Endothelial cell (in vitro differentiated cells): ENCODE measurements around the gene SPTY2D1. TPM values are rescaled to one million over a fixed set of nuclear protein-coding genes. Genes with fewer than 3 reads are reported as not detected.
A peak's percentile ranks its signal among the peaks of the same experiment; 100 is the strongest.
"Not testable (repeated sequence)": the region's sequence is repeated elsewhere in the genome, so short reads cannot be mapped to it uniquely, and the experiment has no call there.

Source experiments
- DNase-seq: peaks from one replicate; pipeline ENCODE4 v3.0.0; 2021; ENCODE audit warnings: low spot score
- H3K27ac Mint-ChIP-seq: one replicate; pipeline ENCODE4 v1.8.0; 2021; ENCODE audit warnings: mixed read lengths, inconsistent platforms; ENCODE audit not compliant: unreplicated experiment
- H3K27me3 Mint-ChIP-seq: one replicate; pipeline ENCODE4 v1.8.0; 2021; ENCODE audit warnings: mild to moderate bottlenecking, moderate library complexity, mixed read lengths, inconsistent platforms; ENCODE audit not compliant: unreplicated experiment
- H3K36me3 Mint-ChIP-seq: one replicate; pipeline ENCODE4 v1.8.0; 2021; ENCODE audit warnings: mild to moderate bottlenecking, low read depth, mixed read lengths, inconsistent platforms; ENCODE audit not compliant: unreplicated experiment
- H3K4me1 Mint-ChIP-seq: one replicate; pipeline ENCODE4 v1.8.0; 2021; ENCODE audit warnings: mild to moderate bottlenecking, mixed read lengths, inconsistent platforms; ENCODE audit not compliant: unreplicated experiment
- H3K4me3 Mint-ChIP-seq: one replicate; pipeline ENCODE4 v1.8.0; 2021; ENCODE audit warnings: mild to moderate bottlenecking, mixed read lengths, inconsistent platforms; ENCODE audit not compliant: unreplicated experiment
- H3K9me3 Mint-ChIP-seq: one replicate; pipeline ENCODE4 v1.8.0; 2021; ENCODE audit warnings: mixed read lengths, inconsistent platforms; ENCODE audit not compliant: unreplicated experiment
- CTCF ChIP-seq: fragments of 200-600 bp; sonication (generic); IDR thresholded peaks from one replicate; pipeline ENCODE4 v1.5.0; 2021; ENCODE audit warnings: antibody characterized with exemption; ENCODE audit not compliant: unreplicated experiment
- long read RNA-seq: library from polyadenylated mRNA; unstranded; transcript quantifications from one replicate; pipeline ENCODE4 v2.0.0, GENCODE V29; 2020; ENCODE audit not compliant: unreplicated experiment
- total RNA-seq: library from RNA; stranded (reverse); fragmentation: NEBNext Ultra II Directional; extraction: Animal tissue kit (Norgen Biotek cat#: 25700); gene quantifications from one replicate; pipeline ENCODE4 v1.2.1, GENCODE V29; 2021; ENCODE audit not compliant: unreplicated experiment

SPTY2D1 gene
- 19.9 TPM for total RNA-seq
- long read RNA-seq, full-length matches to known transcripts: 1 of 1 reads
- long read RNA-seq, partial matches to known transcripts: 0 of 1 reads
- long read RNA-seq, other reads (novel, unspliced or antisense): 0 of 1 reads

- H3K36me3 Mint-ChIP-seq: no peaks in the 10 kb centered on the region
- H3K4me1 Mint-ChIP-seq: peaks cover 10% of the 10 kb centered on the region
- no peaks in the 10 kb centered on the region for H3K9me3 Mint-ChIP-seq
- DNase-seq: peak; percentile 97
- H3K4me3 Mint-ChIP-seq: peak within 1 kb of the TSS; percentile 100
- no peak for TF ChIP-seq CTCF
- H3K27ac Mint-ChIP-seq: peak within 1 kb of the TSS; percentile 100
- peaks cover 7% of the 10 kb centered on the region for H3K27me3 Mint-ChIP-seq
Measured at GRCh38 chr11:18634140-18635032, at the start of gene SPTY2D1. Gene SPTY2D1, minus strand, starts transcription at chr11:18634342. Its CDS starts 85 bp downstream, at chr11:18634257.

- no peak overlapping the region for H3K4me3 Mint-ChIP-seq
- DNase-seq: no peak
- no peaks in the 10 kb centered on the region for H3K36me3 Mint-ChIP-seq
- H3K27me3 Mint-ChIP-seq: no peaks in the 10 kb centered on the region
- H3K27ac Mint-ChIP-seq: no peak overlapping the region
- peaks cover 17% of the 10 kb centered on the region for H3K4me1 Mint-ChIP-seq
- no peak for TF ChIP-seq CTCF
- H3K9me3 Mint-ChIP-seq: no peaks in the 10 kb centered on the region
Measured at GRCh38 chr11:18682466-18682865, 48.3 kb upstream of the SPTY2D1 start.

- not testable (repeated sequence) for H3K27me3 Mint-ChIP-seq, H3K4me3 Mint-ChIP-seq, H3K27ac Mint-ChIP-seq, H3K36me3 Mint-ChIP-seq, H3K9me3 Mint-ChIP-seq, DNase-seq
- H3K4me1 Mint-ChIP-seq: peaks cover 17% of the 10 kb centered on the region
Measured at GRCh38 chr11:18681949-18682348, 47.8 kb upstream of the SPTY2D1 start.

GRCh38 chr11:18677560-18677959 lies 43.4 kb upstream of the SPTY2D1 start:
- Mint-ChIP-seq H3K4me1 (no peaks in the 10 kb centered on the region), H3K27me3 (no peaks in the 10 kb centered on the region), H3K27ac (no peak overlapping the region), H3K4me3 (no peak overlapping the region), H3K36me3 (no peaks in the 10 kb centered on the region), H3K9me3 (no peaks in the 10 kb centered on the region)
- no peak for DNase-seq
- no peak for TF ChIP-seq CTCF

- no peak for DNase-seq
Measured at GRCh38 chr11:18676803-18677202, 42.7 kb upstream of the SPTY2D1 start.

GRCh38 chr11:18672209-18672608 lies 38.1 kb upstream of the SPTY2D1 start:
- H3K36me3 Mint-ChIP-seq, H3K4me3 Mint-ChIP-seq, H3K4me1 Mint-ChIP-seq, H3K27me3 Mint-ChIP-seq, H3K27ac Mint-ChIP-seq, H3K9me3 Mint-ChIP-seq, DNase-seq: not testable (repeated sequence)

More at GRCh38 chr11:18676803-18677202, 42.7 kb upstream of the SPTY2D1 start:
- no peaks in the 10 kb centered on the region for H3K4me1 Mint-ChIP-seq
- no peak for TF ChIP-seq CTCF
- no peak overlapping the region for H3K4me3 Mint-ChIP-seq
- H3K36me3 Mint-ChIP-seq: no peaks in the 10 kb centered on the region
- H3K9me3 Mint-ChIP-seq: no peaks in the 10 kb centered on the region
- no peak overlapping the region for H3K27ac Mint-ChIP-seq
- peaks cover 3% of the 10 kb centered on the region for H3K27me3 Mint-ChIP-seq
